Measurements from ENCODE around the gene PCDH18.

DNA sequence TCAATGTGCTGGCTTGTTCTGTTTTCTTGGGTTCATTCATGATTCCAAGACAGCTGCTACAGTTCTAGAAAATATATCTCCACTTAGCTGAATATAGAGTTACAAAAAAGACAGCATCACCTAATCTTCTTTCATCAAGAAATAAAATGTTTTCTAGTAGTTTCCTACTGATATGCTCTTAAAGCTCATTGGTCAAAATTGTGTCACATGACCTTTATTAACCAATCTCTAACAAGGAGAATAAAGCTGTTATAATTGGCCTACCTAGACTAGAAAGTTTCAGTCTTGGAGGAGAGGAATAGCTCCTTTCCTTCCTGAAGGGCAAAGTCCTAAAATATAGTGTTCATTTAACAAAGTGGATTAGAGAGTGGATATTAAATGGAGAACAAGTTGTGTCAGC, 8.1 kb upstream of the PCDH18 start:
- TF ChIP-seq NPAS2 (CRISPR knock-in tag; IDR thresholded peaks at IDR 0.05; ENCODE audit: borderline replicate concordance), result no peak
- TF ChIP-seq XRCC5 (optimal IDR thresholded peaks at IDR 0.05; ENCODE audit: low read length), result no peak
- TF ChIP-seq EP300 (IDR thresholded peaks at IDR 0.05; ENCODE audit: low read depth in 2 of 2, low read length in 2 of 2), result no peak
- no peak for TF ChIP-seq EP300 (CRISPR knock-in tag; IDR thresholded peaks at IDR 0.05; ENCODE audit: borderline replicate concordance)
- no peak for TF ChIP-seq PHF8 (CRISPR knock-in tag; IDR thresholded peaks at IDR 0.05)
- no peak for TF ChIP-seq NKX3-1 (CRISPR knock-in tag; IDR thresholded peaks at IDR 0.05)
- TF ChIP-seq EZH2 (conservative IDR thresholded peaks at IDR 0.05; ENCODE audit: low read depth, low read length), result no peak
- TF ChIP-seq, protein P1, sequence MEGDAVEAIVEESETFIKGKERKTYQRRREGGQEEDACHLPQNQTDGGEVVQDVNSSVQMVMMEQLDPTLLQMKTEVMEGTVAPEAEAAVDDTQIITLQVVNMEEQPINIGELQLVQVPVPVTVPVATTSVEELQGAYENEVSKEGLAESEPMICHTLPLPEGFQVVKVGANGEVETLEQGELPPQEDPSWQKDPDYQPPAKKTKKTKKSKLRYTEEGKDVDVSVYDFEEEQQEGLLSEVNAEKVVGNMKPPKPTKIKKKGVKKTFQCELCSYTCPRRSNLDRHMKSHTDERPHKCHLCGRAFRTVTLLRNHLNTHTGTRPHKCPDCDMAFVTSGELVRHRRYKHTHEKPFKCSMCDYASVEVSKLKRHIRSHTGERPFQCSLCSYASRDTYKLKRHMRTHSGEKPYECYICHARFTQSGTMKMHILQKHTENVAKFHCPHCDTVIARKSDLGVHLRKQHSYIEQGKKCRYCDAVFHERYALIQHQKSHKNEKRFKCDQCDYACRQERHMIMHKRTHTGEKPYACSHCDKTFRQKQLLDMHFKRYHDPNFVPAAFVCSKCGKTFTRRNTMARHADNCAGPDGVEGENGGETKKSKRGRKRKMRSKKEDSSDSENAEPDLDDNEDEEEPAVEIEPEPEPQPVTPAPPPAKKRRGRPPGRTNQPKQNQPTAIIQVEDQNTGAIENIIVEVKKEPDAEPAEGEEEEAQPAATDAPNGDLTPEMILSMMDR (CRISPR knock-in tag; IDR thresholded peaks at IDR 0.05), result no peak
- no peak for TF ChIP-seq ZFX (CRISPR knock-in tag; IDR thresholded peaks at IDR 0.05; ENCODE audit: low read depth)
